ENCODE results near the gene POMT1.
"Not testable (repeated sequence)": the region's sequence is repeated elsewhere in the genome, so short reads cannot be mapped to it uniquely, and the experiment has no call there.

The POMT1 gene

GRCh38 chr9:131469356-131469755 lies 33.4 kb upstream of the POMT1 start:
- TF ChIP-seq CTCF (IDR thresholded peaks at IDR 0.05; ENCODE audit: insufficient read depth, low read length, poor library complexity, severe bottlenecking) = no peak
- Histone ChIP-seq H3K4me3 (replicated peaks; ENCODE audit: low read depth, low read length) (no peak overlapping the region), H3K27me3 (replicated peaks; ENCODE audit: control insufficient read depth, insufficient read depth, low read length) (no peaks in the 10 kb centered on the region), H3K36me3 (ENCODE audit: control insufficient read depth, insufficient read depth, low read length) (peaks cover 54% of the 10 kb centered on the region)
- DNase-seq (ENCODE audit: extremely low read depth, insufficient read length) = no peak

- Histone ChIP-seq H3K36me3 (ENCODE audit: control insufficient read depth, insufficient read depth, low read length) (peaks cover 53% of the 10 kb centered on the region), H3K27me3 (replicated peaks; ENCODE audit: control insufficient read depth, insufficient read depth, low read length) (no peaks in the 10 kb centered on the region), H3K4me3 (replicated peaks; ENCODE audit: low read depth, low read length) (no peak overlapping the region)
- TF ChIP-seq CTCF (IDR thresholded peaks at IDR 0.05; ENCODE audit: insufficient read depth, low read length, poor library complexity, severe bottlenecking) = no peak
- no peak for DNase-seq (ENCODE audit: extremely low read depth, insufficient read length)
Measured at GRCh38 chr9:131469951-131470350, 32.8 kb upstream of the POMT1 start.

GRCh38 chr9:131470581-131470991 lies 32.1 kb upstream of the POMT1 start:
- Histone ChIP-seq H3K27me3 (replicated peaks; ENCODE audit: control insufficient read depth, insufficient read depth, low read length) (no peaks in the 10 kb centered on the region), H3K36me3 (ENCODE audit: control insufficient read depth, insufficient read depth, low read length) (peaks cover 51% of the 10 kb centered on the region), H3K4me3 (replicated peaks; ENCODE audit: low read depth, low read length) (no peak overlapping the region)
- DNase-seq (ENCODE audit: extremely low read depth, insufficient read length) = no peak
- TF ChIP-seq CTCF (IDR thresholded peaks at IDR 0.05; ENCODE audit: insufficient read depth, low read length, poor library complexity, severe bottlenecking) = no peak

- H3K4me3 ChIP-seq (replicated peaks; ENCODE audit: low read depth, low read length); H3K27me3 ChIP-seq (replicated peaks; ENCODE audit: control insufficient read depth, insufficient read depth, low read length); DNase-seq (ENCODE audit: extremely low read depth, insufficient read length): not testable (repeated sequence)
- H3K36me3 ChIP-seq (ENCODE audit: control insufficient read depth, insufficient read depth, low read length) = peaks cover 63% of the 10 kb centered on the region
Measured at GRCh38 chr9:131472085-131472484, 30.6 kb upstream of the POMT1 start.

GRCh38 chr9:131473198-131473885 lies 29.4 kb upstream of the POMT1 start:
- Histone ChIP-seq H3K36me3 (ENCODE audit: control insufficient read depth, insufficient read depth, low read length) (peaks cover 65% of the 10 kb centered on the region), H3K27me3 (replicated peaks; ENCODE audit: control insufficient read depth, insufficient read depth, low read length) (no peaks in the 10 kb centered on the region), H3K4me3 (replicated peaks; ENCODE audit: low read depth, low read length) (no peak overlapping the region)
- DNase-seq (ENCODE audit: extremely low read depth, insufficient read length) = no peak
- no peak for TF ChIP-seq CTCF (IDR thresholded peaks at IDR 0.05; ENCODE audit: insufficient read depth, low read length, poor library complexity, severe bottlenecking)

- DNase-seq (ENCODE audit: extremely low read depth, insufficient read length) = no peak
- no peak overlapping the region for H3K4me3 ChIP-seq (replicated peaks; ENCODE audit: low read depth, low read length)
- no peak for TF ChIP-seq CTCF (IDR thresholded peaks at IDR 0.05; ENCODE audit: insufficient read depth, low read length, poor library complexity, severe bottlenecking)
- peaks cover 64% of the 10 kb centered on the region for H3K36me3 ChIP-seq (ENCODE audit: control insufficient read depth, insufficient read depth, low read length)
- no peaks in the 10 kb centered on the region for H3K27me3 ChIP-seq (replicated peaks; ENCODE audit: control insufficient read depth, insufficient read depth, low read length)
Measured at GRCh38 chr9:131473891-131474290, 28.8 kb upstream of the POMT1 start.

All from GM06990 (cell line).